ENCODE measurements around the gene CXorf49B.
"Not testable (repeated sequence)": the region's sequence is repeated elsewhere in the genome, so short reads cannot be mapped to it uniquely, and the experiment has no call there.

GRCh38 chrX:71784348-71784983 lies 21.3 kb downstream of the CXorf49B start:
- TF ChIP-seq CTCF, POLR2A (IDR thresholded peaks at IDR 0.05): not testable (repeated sequence)
